DLD1 (cell line): Measurements from ENCODE around the gene RALGPS1.
"Not testable (repeated sequence)": the region's sequence is repeated elsewhere in the genome, so short reads cannot be mapped to it uniquely, and the experiment has no call there.

Experiments
- in situ Hi-C: cut with HindIII; loops from 2 replicates; pipeline ENCODE4 v1.10.0; 2017; ENCODE audit warnings: low sequenced_read_pairs

Gene RALGPS1

DNA sequence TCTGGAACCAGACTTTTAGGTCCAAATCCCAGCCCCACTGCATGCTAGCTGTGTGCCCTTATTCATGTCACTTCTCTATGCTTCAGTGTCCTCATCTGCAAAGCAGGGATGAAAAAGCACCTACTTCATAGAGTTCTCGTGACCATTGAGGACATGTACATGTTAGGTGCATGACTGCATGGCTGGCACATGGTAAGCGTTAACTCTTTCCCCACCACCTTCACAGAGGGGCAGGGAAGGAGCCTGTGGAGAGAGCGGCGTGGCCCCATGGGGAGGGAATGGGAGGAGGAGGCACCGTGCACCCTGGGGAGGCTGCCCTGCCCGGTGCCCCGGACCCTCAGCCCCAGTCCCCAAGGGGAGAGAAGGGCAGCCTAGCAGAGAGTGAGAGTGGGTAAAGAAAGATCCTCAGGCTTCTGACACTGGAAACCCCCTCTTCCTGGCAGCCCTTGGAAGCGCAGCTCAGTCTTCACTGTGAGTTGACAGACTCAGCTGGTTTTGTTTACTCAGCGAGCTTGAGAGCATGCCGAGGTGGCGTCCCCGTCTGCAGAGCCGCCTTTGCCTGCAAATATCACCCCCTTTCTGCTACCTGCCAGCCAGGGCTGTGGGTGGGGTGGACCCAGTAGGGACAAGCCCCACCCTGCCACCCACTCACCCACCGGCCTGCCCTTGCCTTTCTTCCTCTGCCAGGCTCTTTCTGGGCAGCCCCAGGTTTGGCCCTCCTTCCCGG, 218.5 kb downstream of the RALGPS1 start:
- in situ Hi-C loops: no loop called here

DNA sequence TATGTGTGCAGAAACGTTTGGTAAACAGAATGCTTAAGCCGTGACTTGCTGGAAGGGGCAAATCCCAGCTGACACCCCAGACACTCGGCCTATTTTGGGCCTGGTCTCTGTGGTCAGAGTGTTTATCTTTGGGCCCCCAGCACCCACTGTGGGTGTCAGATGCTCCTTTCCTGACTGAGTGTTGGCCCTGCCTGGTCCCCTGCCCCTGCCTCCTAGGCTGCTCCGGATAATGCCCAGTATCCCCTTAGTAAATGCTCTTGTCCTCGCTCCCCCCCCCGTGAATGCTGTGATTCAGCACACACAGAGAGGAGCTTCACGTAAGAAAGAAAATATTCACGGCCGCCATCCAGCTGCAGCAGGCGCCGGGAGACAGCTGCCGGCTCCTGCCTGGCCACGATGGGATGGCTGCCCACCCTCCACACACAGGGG, 219.2 kb downstream of the RALGPS1 start:
- in situ Hi-C loops: no loop called here

DNA sequence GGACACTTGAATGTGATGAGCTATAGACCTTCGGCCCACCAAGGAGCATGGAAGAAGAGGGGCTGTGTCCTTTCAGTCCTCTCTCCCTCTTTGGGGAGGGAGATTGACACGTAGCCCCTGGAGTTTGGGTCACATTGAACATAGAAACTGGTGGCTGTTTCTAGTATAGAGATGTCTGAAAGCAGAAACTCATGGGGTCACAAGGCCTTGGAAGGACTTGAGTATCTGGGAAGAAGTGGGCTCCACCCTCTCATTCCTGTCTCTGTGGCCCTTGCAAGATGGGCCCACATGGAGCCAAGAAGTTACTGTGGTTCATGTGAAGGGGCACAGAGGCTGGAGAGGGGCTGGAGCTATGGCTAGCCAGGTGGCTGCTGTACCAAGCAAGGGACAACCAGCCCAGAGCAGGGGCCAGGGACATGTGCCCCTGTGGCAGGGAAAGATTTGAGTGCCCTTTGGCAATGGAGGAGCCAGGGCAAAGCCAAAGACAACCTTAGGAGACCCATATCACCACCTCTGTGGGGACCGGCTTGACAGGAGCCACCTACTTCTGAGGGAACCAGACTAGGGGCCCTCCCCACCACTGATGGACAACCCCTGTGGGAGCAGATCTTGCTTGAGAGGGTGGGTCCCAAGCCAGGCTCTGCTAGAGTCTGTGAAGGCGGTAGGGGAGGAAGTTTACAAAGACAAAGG, 220.6 kb downstream of the RALGPS1 start:
- in situ Hi-C loops: no loop called here

DNA sequence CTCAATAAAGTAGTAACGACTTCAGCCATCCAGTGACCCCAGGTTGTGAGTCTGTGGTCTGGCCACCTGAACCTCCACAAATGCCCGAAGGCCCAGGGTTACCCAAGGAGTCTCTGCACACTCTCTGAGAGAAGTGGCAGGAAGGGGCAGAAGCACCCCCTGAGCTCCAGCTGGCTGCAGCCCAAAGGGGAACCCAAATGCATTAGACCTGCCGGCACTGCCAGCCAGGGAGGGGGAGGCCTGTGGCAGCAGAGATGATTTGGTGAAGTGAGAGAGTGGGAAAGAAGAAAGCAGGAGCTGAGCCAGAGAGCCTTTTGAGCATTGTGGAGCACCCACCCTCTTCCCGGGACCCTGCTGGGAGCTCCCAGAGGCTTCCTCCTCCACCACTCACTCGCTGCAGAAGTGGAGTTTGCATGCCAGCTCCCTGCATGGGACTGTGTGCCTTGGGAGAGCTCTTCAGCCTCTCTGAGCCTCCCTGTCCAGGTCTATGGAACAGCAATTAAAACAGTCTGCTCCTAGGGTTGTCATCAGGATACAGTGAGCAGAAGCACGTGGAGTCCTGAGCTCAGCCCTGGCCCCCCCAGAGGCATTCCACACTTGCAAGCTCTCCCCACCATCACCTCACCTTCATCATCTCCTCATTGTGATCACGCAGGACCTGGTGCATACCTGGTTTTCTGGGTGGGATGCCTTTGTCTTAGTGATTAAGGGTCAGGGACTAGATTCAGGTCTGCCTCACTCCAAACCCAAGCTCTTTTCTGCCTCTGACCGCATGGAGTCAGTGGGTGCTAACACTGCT, 221.7 kb downstream of the RALGPS1 start:
- in situ Hi-C loops: no loop called here

DNA sequence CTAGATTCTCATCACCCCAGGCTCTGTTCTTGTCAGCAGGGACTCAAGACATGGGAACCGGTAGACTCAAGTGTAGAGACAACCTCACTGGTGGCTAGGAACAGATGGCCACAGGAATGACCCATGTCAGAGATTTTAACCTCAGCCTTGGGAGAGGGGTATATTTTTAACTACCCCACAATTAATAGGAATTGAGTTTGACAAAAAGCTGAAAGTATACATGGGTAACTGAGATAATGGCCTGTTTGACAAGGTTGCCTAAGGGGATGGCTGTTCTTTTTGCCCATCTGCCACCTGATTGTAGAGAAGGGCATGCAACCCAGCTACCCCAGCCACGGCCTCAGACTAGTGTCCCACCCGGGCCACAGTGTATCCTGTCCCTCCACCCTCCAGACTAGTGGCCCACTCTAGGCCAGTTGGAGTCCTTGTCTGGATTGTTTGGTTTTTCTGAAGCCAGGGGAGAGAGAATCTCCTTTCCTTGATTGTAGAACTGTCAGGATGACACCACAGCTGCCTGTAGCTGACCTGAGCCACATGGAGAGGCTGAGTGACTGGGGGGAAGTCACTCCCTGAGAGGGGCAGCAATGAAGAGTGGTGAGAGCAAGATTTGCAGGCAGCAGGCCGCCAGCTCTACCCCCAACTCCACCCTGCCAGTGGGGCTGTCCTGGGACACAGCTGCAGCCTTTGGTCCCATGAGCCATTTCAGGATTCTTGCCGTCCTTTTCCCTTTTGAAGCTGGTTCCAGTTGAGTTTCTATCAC, 222.5 kb downstream of the RALGPS1 start:
- in situ Hi-C loops: no loop called here

DNA sequence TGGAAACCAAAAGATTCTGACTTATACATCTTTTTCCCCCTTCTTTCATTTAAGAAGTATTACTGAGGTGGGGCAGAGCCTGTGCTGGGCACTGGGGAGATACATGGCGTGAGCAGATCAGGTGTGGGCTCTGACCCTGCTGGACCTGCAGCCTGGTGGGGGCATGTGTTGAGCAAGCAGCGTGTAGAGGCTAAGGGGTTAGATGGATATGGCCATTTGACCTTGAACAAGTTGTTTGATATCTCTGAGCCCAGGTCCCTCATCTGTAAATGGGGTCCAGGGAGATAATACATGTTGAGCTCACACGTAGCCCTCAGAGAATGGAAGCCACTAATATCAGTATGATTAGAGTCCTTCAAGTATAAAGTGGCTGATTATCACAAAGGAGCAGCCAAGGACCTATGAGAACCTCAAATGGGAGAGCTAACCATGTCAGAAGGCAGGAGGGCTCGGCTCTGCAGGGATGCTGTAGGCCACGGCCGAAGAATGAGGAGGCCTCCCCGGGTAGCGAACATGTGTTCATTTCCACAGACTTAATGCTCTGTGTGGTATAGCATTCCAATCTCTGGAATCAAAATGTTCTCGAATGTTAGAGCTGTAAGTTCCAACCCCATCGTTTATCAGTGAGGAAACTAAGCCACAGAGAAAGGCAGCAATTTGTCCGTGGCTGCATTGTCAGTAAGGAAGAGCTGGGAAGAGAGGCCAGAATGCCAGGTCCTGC, 223.2 kb downstream of the RALGPS1 start:
- in situ Hi-C loops: no loop called here

DNA sequence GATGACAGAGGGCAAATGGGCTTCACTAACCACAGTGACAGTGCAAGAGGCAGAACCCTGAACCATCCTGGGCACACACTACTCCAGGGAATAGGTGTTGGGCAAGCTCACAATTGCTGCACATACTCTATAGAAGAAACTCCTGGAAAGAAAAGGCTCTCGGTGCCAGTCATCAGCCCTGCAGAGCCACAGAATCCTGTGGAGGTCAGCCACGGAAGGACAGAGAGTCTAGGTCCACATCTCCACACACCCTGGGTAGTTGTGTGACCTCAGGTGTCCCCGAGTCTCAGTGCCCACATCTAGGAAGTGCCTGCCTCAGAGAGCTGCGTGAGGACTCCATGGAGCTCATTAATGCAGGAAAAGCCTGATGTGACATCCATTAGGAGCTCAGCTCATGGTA, 223.9 kb downstream of the RALGPS1 start:
- in situ Hi-C loops: no loop called here

DNA sequence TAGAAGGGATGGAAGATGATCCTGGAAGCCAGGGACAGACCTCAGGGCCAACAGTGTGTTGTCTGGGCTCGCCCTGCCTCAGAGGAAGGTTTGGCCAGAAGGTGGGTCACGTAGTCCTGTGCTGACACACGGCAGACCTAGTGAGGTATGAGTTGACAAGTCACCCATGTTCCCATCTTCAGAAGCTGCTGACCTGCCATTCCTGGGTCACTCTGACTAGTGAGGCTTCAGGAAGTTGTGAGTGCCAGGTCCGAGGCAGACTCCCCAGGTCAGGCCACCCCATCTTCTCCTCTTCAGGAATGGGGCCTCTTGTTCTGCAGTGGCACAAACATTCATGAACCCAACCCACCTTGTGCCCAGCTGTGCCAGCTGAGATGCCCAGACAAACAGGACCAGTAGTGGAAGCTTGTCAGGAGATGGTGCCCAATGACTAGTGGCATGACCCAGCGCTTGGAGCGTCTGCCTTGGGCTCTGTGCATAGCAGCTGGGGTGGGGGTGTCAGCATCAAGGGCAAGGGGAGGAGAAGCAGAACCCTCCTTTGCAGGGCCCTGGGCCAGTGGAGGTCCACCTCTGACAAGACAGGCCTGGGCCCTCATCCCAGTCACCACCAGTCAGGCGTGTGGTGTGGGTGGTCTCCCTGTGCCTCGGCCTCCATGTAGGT, 224.6 kb downstream of the RALGPS1 start:
- in situ Hi-C loops: no loop called here

DNA sequence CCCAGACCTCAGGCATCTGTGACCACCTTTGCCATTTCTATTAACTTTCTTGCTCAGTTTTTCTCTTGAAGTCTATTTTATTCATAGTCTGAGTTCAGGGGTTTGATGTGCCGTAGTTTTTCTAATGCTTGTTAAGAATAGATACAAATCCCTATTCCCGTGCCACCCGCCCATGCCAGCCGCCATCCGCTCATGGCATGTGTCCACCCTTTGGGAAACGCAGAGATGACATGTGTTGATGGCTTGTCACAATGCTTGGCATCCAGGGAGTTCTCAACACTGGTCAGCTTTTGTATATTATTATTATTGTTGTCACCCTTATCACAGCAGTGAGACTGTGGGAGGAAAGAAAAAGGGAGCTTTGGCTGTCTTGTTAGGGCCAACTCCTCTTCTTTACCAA, 225.2 kb downstream of the RALGPS1 start:
- in situ Hi-C loops: no loop called here

DNA sequence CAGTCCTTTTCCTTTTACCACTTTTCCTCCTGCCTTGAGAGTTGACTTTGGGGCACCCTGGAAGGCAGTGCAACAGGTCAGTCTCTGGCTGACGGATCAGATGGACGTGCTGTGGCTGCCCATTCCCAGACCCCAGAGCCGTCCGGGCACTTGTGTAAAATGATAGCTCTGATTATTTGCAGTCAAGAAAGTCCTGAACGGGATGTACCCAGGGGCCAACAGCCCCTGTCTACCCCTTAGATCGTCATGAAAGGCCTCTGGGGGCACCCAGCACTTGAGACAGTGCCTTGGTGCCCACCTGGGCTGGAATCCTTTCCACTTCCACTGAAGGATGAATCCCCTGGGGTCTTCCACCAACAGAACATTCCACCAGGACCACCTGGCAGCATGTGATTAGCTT, 225.6 kb downstream of the RALGPS1 start:
- in situ Hi-C loops: no loop called here

DNA sequence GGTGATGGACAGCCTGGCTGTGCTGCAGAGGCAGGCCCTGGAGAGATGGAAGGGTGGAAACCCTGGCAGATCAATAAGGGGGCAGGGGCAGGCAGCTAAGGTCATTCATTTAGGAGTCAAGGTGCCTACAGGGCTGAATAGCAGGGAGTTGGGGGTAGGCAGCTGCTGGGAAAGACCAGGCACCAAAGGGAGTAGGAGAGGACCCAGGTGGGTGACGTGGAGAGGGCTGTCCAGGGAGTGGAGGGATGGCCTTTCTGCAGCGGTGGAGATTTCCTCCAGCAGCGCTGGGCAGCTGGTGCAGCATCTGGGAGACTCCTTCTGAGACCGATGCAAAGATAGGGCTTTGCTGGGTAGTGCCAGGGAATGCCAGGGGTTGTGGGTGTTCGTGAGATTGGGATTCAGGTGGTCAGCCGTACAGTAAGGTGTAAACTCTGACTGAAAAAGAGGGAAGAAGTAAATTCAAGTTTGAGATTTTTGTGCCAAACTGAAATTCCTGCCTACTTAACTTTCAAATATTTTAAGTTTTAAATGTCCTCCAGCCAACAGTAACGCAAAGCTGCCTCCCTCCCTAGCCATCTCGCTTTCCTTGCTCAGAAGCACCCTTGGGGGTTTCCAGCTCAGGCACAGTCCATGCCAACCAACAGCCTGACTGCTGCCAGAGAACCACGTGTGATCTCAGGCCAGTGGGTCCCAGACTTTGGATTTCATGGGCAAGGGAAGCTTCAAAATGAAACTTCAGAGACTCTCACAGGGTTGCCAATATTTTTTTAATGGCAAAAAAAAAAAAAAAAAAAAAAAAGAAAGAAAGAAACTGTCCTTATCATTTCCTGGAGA, 226.5 kb downstream of the RALGPS1 start:
- in situ Hi-C loops: no loop called here

DNA sequence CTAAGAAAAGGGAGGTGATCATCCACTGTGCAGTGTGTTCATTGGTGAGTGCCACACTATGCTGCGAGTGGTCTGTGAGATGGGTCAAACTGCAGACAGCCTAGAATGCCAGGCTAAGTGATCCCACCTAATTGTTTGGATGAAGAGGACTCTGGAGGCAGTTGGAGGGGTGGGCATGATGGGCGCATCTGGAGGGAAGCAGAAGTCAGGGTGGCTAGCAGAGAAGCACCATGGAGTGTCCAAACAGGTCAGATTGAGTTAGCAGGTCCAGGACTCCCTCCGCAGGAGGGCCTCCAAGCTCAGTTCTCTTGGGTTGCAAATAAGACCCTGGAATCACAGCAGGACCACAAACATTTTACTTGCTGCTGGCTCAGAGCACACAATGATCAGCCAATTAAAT, 227.7 kb downstream of the RALGPS1 start:
- in situ Hi-C loops: no loop called here

DNA sequence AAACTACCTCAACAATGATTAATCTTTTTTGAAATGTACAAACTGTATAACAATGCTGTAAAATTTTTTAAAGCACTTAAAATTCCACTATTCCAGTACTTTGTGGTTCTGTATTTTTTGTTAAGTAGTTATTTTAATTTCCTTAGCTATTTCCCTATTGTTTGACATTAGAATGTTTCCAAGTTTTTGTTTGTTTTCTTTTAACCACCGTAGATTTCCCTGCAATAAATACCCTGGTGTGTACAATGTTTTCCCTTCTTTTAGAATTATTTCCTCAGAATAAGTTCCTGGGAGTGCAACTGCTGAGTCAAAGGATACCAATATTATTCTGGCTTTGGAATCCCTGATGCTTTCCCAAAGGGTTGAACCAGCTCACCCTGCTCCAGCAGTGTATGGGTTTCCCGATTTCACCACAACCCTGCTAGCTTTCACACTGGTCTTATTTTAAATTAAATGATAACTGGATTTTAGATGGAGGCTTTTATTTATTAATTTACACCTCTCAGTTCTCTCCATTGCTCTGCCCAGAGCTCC, 228.4 kb downstream of the RALGPS1 start:
- in situ Hi-C loops: no loop called here

DNA sequence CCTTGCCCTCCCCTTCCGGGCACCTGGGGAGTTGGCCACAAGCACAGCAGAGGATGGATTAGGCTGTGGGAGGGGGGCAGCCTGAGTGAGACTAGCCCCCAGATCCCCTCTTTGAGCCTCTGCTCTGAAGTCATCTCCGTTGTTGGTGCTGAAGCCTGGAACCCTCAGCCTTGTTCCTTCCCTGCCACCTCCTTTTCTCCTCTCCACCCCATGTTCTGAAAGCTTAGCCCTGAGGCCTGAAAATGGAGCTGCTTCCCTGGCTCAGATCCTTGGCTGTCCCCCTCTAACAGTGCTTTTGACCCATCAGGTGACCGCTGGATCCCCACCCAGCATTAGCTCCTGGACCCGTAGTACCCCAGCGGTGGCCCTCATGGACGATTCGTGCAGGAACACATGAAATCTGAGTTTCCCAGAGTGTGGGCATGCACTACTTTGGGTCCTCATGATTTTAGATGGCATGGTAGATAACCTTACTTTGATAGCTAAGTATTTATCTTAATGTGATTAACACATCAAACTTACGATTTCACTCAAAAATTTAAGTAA, 229.4 kb downstream of the RALGPS1 start:
- in situ Hi-C loops: no loop called here

DNA sequence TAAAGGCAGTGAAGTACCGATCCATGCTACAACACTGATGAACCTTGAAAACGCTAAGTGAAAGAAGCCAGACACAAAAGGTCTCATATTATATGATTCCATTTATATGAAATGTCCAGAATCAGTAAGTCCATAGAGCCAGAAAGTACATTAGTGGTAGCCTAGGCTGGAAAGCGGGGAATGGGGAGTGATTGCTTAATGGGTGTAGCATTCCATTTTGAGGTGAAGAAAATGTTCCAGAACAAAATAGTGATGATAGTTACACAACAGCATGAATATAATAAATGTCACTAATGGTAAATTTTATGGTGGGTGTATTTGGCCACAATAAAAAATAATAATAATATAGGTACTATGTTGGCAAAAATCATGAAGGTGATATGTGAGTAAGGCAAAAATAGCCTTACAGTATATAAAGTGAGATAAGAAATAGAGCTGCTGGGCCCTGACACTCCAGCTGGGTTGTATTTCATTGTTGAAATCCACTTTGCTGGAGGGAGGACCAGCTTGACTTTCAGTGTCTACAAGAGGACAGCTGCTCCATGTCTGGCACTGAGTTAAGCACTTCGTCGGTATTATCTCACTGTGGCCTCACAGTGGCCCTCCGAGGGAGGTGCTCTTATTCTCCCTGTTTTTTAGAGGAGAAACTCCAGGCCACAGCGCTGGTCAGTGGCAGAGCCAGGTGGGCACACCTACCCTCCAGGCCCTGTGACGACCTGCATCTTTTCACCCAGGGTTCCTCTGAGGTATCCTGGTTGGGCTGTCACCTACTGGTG, 230.3 kb downstream of the RALGPS1 start:
- in situ Hi-C loops: no loop called here

DNA sequence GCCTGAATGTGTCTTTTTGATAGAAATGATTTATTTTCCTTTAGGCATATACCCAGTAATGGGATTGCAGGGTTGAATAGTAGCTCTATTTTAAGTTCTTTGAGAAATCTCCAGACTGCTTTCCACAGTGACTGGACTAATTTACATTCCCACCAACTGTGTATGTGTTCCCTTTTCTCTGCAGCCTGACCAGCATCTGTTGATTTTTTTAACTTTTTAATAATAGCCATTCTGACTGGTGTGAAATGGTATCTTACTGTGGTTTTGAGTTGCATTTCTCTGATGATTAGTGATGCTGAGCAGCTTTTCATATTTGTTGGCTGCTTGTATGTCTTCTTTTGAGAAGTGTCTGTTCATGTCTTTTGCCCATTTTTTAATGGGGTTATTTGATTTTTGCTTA, 232.3 kb downstream of the RALGPS1 start:
- in situ Hi-C loops: not testable (repeated sequence)

DNA sequence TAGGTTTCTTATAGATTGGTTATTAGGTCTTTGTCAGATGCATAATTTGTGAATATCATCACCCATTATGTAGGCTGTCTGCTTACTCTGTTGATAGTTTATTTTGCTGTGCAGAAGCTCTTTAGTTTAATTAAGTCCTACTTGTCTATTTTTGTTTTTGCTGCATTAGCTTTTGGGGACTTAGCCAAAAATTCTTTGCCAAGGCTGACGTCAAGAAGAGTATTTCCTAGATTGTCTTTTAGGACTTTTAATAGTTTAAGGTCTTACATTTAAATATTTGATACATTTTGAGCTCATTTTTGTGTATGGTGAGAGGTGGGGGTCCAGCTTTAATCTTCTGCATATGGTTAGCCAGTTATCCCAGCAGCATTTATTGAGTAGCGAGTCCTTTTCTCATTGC, 232.7 kb downstream of the RALGPS1 start:
- in situ Hi-C loops: no loop called here

DNA sequence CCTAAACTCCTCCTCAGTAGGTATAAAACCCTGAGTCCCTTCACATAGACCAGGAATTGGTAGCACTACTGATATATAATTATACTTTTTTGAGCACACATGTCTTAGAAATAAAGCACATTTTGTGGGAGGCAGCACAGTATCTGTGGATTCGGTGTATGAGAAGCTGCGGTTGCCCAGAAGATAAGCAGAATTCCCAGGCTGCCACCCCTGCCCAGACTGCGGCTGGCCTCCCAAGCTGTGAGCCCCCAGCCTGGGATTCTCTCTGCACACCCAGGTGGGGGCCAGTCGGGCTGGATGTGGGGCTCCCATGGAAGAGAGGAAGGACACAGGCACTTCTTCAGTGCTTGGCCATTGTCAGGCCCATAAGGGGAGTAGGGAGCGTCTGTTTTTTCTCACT, 233.4 kb downstream of the RALGPS1 start:
- in situ Hi-C loops: no loop called here
